Activated T-cell treated with anti-CD3 and anti-CD28 coated beads, Interleukin-2, amount 50 U/mL, for 1 hour (primary cell): Measurements from ENCODE around the gene SMYD3.

Source experiments
- DNase-seq: peaks from one replicate; pipeline ENCODE4 v3.0.0-alpha.2; 2020

Gene SMYD3

GRCh38 chr1:246001142-246001836, 505.8 kb downstream of the SMYD3 start:
- no peak for DNase-seq

GRCh38 chr1:246000638-246001015, 506.5 kb downstream of the SMYD3 start:
- DNase-seq = no peak

GRCh38 chr1:245999697-246000637, 507.1 kb downstream of the SMYD3 start:
- no peak for DNase-seq

GRCh38 chr1:245997471-245998258, 509.4 kb downstream of the SMYD3 start:
- DNase-seq = no peak

GRCh38 chr1:245996811-245997210, 510.3 kb downstream of the SMYD3 start:
- no peak for DNase-seq

- no peak for DNase-seq
These were observed 511.6 kb downstream of the SMYD3 start for GRCh38 chr1:245995474-245995873.

- no peak for DNase-seq
These were observed 515.8 kb downstream of the SMYD3 start for GRCh38 chr1:245991266-245991665.

GRCh38 chr1:245990315-245991022, 516.6 kb downstream of the SMYD3 start:
- no peak for DNase-seq

- no peak for DNase-seq
These were observed 518.5 kb downstream of the SMYD3 start for GRCh38 chr1:245988393-245989078.

GRCh38 chr1:245987997-245988392, 519.1 kb downstream of the SMYD3 start:
- DNase-seq = no peak

- no peak for DNase-seq
These were observed 519.5 kb downstream of the SMYD3 start for GRCh38 chr1:245987577-245987976.

GRCh38 chr1:245987219-245987545, 519.9 kb downstream of the SMYD3 start:
- no peak for DNase-seq

GRCh38 chr1:245986404-245987218, 520.5 kb downstream of the SMYD3 start:
- no peak for DNase-seq

GRCh38 chr1:245984390-245985155, 522.5 kb downstream of the SMYD3 start:
- DNase-seq = no peak

- no peak for DNase-seq
These were observed 523.6 kb downstream of the SMYD3 start for GRCh38 chr1:245983294-245983967.

GRCh38 chr1:245979589-245979988, 527.5 kb downstream of the SMYD3 start:
- DNase-seq = no peak

- DNase-seq = no peak
These were observed 528.2 kb downstream of the SMYD3 start for GRCh38 chr1:245978915-245979314.

- no peak for DNase-seq
These were observed 534.6 kb downstream of the SMYD3 start for GRCh38 chr1:245972476-245972875.

GRCh38 chr1:245971711-245972085, 535.4 kb downstream of the SMYD3 start:
- no peak for DNase-seq
